HG03175 (cell line): ENCODE results near the gene TSKU.
"Not testable (repeated sequence)": the region's sequence is repeated elsewhere in the genome, so short reads cannot be mapped to it uniquely, and the experiment has no call there.

Experiments
- ATAC-seq: cut with Tn5 transposase; IDR thresholded peaks from one replicate; pipeline ENCODE4 v1.9.1; 2021; ENCODE audit warnings: mild to moderate bottlenecking, moderate library complexity; ENCODE audit not compliant: unreplicated experiment

Gene TSKU

GRCh38 chr11:76783294-76783895, at the start of gene TSKU:
TSS of gene TSKU (plus strand) at chr11:76783356. CDS start at chr11:76795617, 12,261 bp downstream.
- no peak for ATAC-seq

GRCh38 chr11:76733906-76734305, 49.2 kb upstream of the TSKU start:
- not testable (repeated sequence) for ATAC-seq

- no peak for ATAC-seq
These were observed 48.4 kb upstream of the TSKU start for GRCh38 chr11:76734456-76735420.

- no peak for ATAC-seq
These were observed 47.3 kb upstream of the TSKU start for GRCh38 chr11:76735841-76736240.

- ATAC-seq, result no peak
These were observed 46.9 kb upstream of the TSKU start for GRCh38 chr11:76736266-76736665.

GRCh38 chr11:76736773-76737495, 46.2 kb upstream of the TSKU start:
- ATAC-seq, result no peak

GRCh38 chr11:76738618-76739240, 44.4 kb upstream of the TSKU start:
- no peak for ATAC-seq

- no peak for ATAC-seq
These were observed 43.4 kb upstream of the TSKU start for GRCh38 chr11:76739798-76740197.

- no peak for ATAC-seq
These were observed 42.4 kb upstream of the TSKU start for GRCh38 chr11:76740772-76741171.

- no peak for ATAC-seq
These were observed 40.3 kb upstream of the TSKU start for GRCh38 chr11:76742902-76743301.

- no peak for ATAC-seq
These were observed 38.7 kb upstream of the TSKU start for GRCh38 chr11:76744186-76745043.

- no peak for ATAC-seq
These were observed 38.1 kb upstream of the TSKU start for GRCh38 chr11:76745044-76745376.

GRCh38 chr11:76745561-76746207, 37.5 kb upstream of the TSKU start:
- no peak for ATAC-seq

GRCh38 chr11:76747153-76747914, 35.8 kb upstream of the TSKU start:
- no peak for ATAC-seq

- ATAC-seq, result no peak
These were observed 35.0 kb upstream of the TSKU start for GRCh38 chr11:76747915-76748860.

GRCh38 chr11:76748948-76749347, 34.2 kb upstream of the TSKU start:
- ATAC-seq, result no peak

GRCh38 chr11:76750067-76750466, 33.1 kb upstream of the TSKU start:
- ATAC-seq, result no peak

GRCh38 chr11:76750746-76751145, 32.4 kb upstream of the TSKU start:
- no peak for ATAC-seq
